H1 (cell line): ENCODE data around the gene AGPS. TPM values are rescaled to one million over a fixed set of nuclear protein-coding genes. Genes with fewer than 3 reads are reported as not detected.

Source experiments
- CBX8 ChIP-seq: fragments of 300-800, 300-1000 bp; sonication (generic); IDR thresholded peaks from 2 replicates; pipeline ENCODE4 v1.7.1; 2016; ENCODE audit warnings: low read depth, low read length, borderline replicate concordance
- PHF8 ChIP-seq: fragments of 200-600 bp; sonication (generic); conservative IDR thresholded peaks from 2 replicates; pipeline ENCODE4 v1.7.1; 2012; ENCODE audit warnings: low read depth, mild to moderate bottlenecking, inconsistent platforms, low read length, moderate library complexity
- RFX5 ChIP-seq: IDR thresholded peaks from 2 replicates; pipeline ENCODE4 v1.6.1; 2011; ENCODE audit warnings: low read depth, low read length, improper control_type of control experiment, borderline replicate concordance
- SIRT6 ChIP-seq: IDR thresholded peaks from one replicate; pipeline ENCODE4 v1.7.1; 2012; ENCODE audit warnings: low read length, inconsistent platforms
- SP4 ChIP-seq: IDR thresholded peaks from 2 replicates; pipeline ENCODE4 v1.6.1; 2012; ENCODE audit warnings: low read length, inconsistent platforms
- SUZ12 ChIP-seq: fragments of 200-600 bp; sonication (generic); IDR thresholded peaks from 2 replicates; pipeline ENCODE4 v1.6.1; 2012; ENCODE audit warnings: mild to moderate bottlenecking, inconsistent platforms, low read length, moderate library complexity, mixed read lengths
- polyA plus RNA-seq, 7 experiments: library from polyadenylated mRNA; depleted of rRNA in 3 of 7; stranded (reverse) in 5 of 7; unstranded in 2 of 7; fragments of >200 nt in 5 of 7; fragments of 200-250 nt in 2 of 7; gene quantifications; 1 replicate in 5 of 7; 2 replicates in 1 of 7; 4 replicates in 1 of 7; pipeline versions ENCODE4 v1.2.1 to v1.2.3, GENCODE V29; 2011 to 2013; ENCODE audit warnings: missing spikeins in 2 of 7, mixed read lengths in 2 of 7
- total RNA-seq: library from RNA; stranded (reverse); fragmentation: NEBNext Ultra II Directional; extraction: Animal tissue kit (Norgen Biotek cat#: 25700); gene quantifications from 2 replicates; pipeline ENCODE4 v1.2.1, GENCODE V29; 2021

AGPS gene
- total and polyA plus RNA-seq, 2 of the 8 experiments (the other 6 are each of a cell fraction or from before 2014, with no cell fraction given), result 7.3 to 57.8 TPM

DNA sequence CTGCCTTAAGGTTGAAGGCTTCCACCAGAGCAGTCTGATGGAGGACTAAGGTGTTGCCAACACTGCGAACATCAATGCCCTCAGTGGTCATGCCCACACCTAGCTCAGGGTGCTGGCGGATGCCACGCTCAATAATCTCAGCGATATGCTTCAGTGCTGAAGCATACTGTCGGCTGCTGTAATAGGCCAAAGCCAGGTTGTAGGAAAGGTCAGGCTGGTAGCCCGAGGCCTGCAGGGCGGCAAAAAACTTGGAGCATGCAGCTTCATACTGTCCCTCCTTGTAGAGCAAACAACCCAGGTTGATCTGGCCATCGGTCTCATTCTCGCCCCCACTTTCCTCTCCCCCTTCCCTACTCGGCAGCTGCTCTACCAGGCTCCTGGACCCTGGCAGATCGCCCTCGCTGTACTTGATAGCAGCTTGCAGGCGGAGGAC, 159.4 kb downstream of the AGPS start (continued):
- no peak for TF ChIP-seq SP4
- no peak for TF ChIP-seq PHF8
- TF ChIP-seq SUZ12, result no peak
- no peak for TF ChIP-seq RFX5
- TF ChIP-seq CBX8, result no peak
- no peak for TF ChIP-seq SIRT6
- TF ChIP-seq, all 59 proteins: peak for 0
